H9 (cell line): ENCODE results near the gene SLC6A8. TPM values are rescaled to one million over a fixed set of nuclear protein-coding genes. Genes with fewer than 3 reads are reported as not detected.

Experiments
- DNase-seq: peaks from one replicate; pipeline ENCODE4 v3.0.0-alpha.2; 2017
- H2AFZ ChIP-seq: one replicate; pipeline ENCODE4 v1.6.1; 2013; ENCODE audit warnings: mild to moderate bottlenecking, low read length, control low read depth, moderate library complexity
- H2AK5ac ChIP-seq: 2 replicates; pipeline ENCODE4 v1.6.1; 2013; ENCODE audit warnings: low read length, control low read depth, mixed read lengths; ENCODE audit not compliant: insufficient read length
- H2BK120ac ChIP-seq: one replicate; pipeline ENCODE4 v1.6.1; 2013; ENCODE audit warnings: low read depth, mild to moderate bottlenecking, low read length, control low read depth, inconsistent platforms; ENCODE audit not compliant: poor library complexity, severe bottlenecking
- H2BK12ac ChIP-seq: 2 replicates; pipeline ENCODE4 v1.6.1; 2013; ENCODE audit warnings: low read length, control low read depth, mixed read lengths, low read depth; ENCODE audit not compliant: insufficient read length
- H2BK15ac ChIP-seq: 2 replicates; pipeline ENCODE4 v1.6.1; 2013; ENCODE audit warnings: low read depth, low read length, control low read depth
- H2BK20ac ChIP-seq: one replicate; pipeline ENCODE4 v1.6.1; 2013; ENCODE audit warnings: low read depth, mild to moderate bottlenecking, low read length, control low read depth, inconsistent platforms; ENCODE audit not compliant: poor library complexity, severe bottlenecking
- H2BK5ac ChIP-seq: 2 replicates; pipeline ENCODE4 v1.6.1; 2013; ENCODE audit warnings: low read length, control low read depth, mixed read lengths; ENCODE audit not compliant: insufficient read length
- H3K14ac ChIP-seq: 2 replicates; pipeline ENCODE4 v1.6.1; 2013; ENCODE audit warnings: low read length, control low read depth; ENCODE audit not compliant: insufficient read depth
- H3K18ac ChIP-seq: 2 replicates; pipeline ENCODE4 v1.6.1; 2013; ENCODE audit warnings: low read depth, mild to moderate bottlenecking, mixed read lengths, low read length, control low read depth; ENCODE audit not compliant: insufficient read length
- H3K23ac ChIP-seq: 2 replicates; pipeline ENCODE4 v1.6.1; 2013; ENCODE audit warnings: low read length, control low read depth, mixed read lengths, low read depth; ENCODE audit not compliant: insufficient read length
- H3K23me2 ChIP-seq: 2 replicates; pipeline ENCODE4 v1.6.1; 2013; ENCODE audit warnings: low read depth, mild to moderate bottlenecking, mixed read lengths, low read length, control low read depth; ENCODE audit not compliant: insufficient read length, poor library complexity, severe bottlenecking
- H3K27ac ChIP-seq: 2 replicates; pipeline ENCODE4 v1.5.1; 2013; ENCODE audit warnings: low read length, control low read depth, mixed read lengths, low read depth; ENCODE audit not compliant: insufficient read length
- H3K27me3 ChIP-seq: 2 replicates; pipeline ENCODE4 v1.6.1; 2013; ENCODE audit warnings: low read length, control low read depth, inconsistent platforms; ENCODE audit not compliant: insufficient read depth
- H3K4ac ChIP-seq: 2 replicates; pipeline ENCODE4 v1.6.1; 2013; ENCODE audit warnings: low read depth, mild to moderate bottlenecking, control low read depth, inconsistent platforms, low read length, moderate library complexity
- H3K4me1 ChIP-seq: 2 replicates; pipeline ENCODE4 v1.6.1; 2013; ENCODE audit warnings: low read length, control low read depth, inconsistent platforms; ENCODE audit not compliant: insufficient read depth
- H3K4me2 ChIP-seq: 2 replicates; pipeline ENCODE4 v1.6.1; 2013; ENCODE audit warnings: low read length, control low read depth, mixed read lengths; ENCODE audit not compliant: insufficient read length, insufficient read depth
- H3K56ac ChIP-seq: 2 replicates; pipeline ENCODE4 v1.6.1; 2013; ENCODE audit warnings: low read depth, mild to moderate bottlenecking, mixed read lengths, low read length, control low read depth; ENCODE audit not compliant: insufficient read length
- H3K79me1 ChIP-seq: 2 replicates; pipeline ENCODE4 v1.6.1; 2013; ENCODE audit warnings: low read depth, mild to moderate bottlenecking, moderate library complexity, low read length, control low read depth, inconsistent platforms; ENCODE audit not compliant: insufficient read depth, poor library complexity, severe bottlenecking
- H3K79me2 ChIP-seq: 2 replicates; pipeline ENCODE4 v1.6.1; 2013; ENCODE audit warnings: low read length, control low read depth, inconsistent platforms; ENCODE audit not compliant: insufficient read depth
- H3K9ac ChIP-seq: 2 replicates; pipeline ENCODE4 v1.6.1; 2013; ENCODE audit warnings: low read length, control low read depth, mixed read lengths; ENCODE audit not compliant: insufficient read length; ENCODE audit errors: extremely low read depth
- H3K9me3 ChIP-seq: one replicate; pipeline ENCODE4 v1.6.1; 2013; ENCODE audit warnings: low read depth, low read length, inconsistent platforms; ENCODE audit not compliant: control insufficient read depth
- H3T11ph ChIP-seq: one replicate; pipeline ENCODE4 v1.6.1; 2013; ENCODE audit warnings: mild to moderate bottlenecking, low read length, control low read depth, inconsistent platforms
- H4K20me1 ChIP-seq: one replicate; pipeline ENCODE4 v1.6.1; 2013; ENCODE audit not compliant: control insufficient read depth, insufficient read length, insufficient read depth
- H4K5ac ChIP-seq: 2 replicates; pipeline ENCODE4 v1.6.1; 2013; ENCODE audit warnings: low read depth, mild to moderate bottlenecking, mixed read lengths, low read length, control low read depth; ENCODE audit not compliant: insufficient read length
- H4K8ac ChIP-seq: replicated peaks from 2 replicates; pipeline ENCODE4 v1.6.1; 2013; ENCODE audit warnings: low read length, control low read depth, mixed read lengths, low read depth; ENCODE audit not compliant: insufficient read length
- H4K91ac ChIP-seq: 2 replicates; pipeline ENCODE4 v1.6.1; 2013; ENCODE audit warnings: low read depth, mild to moderate bottlenecking, moderate library complexity, mixed read lengths, low read length, control low read depth; ENCODE audit not compliant: insufficient read length
- H3K27ac Mint-ChIP-seq, 3 experiments: 2 replicates in 2 of 3; 3 replicates in 1 of 3; pipeline ENCODE4 v1.8.0; 2020 to 2021; ENCODE audit warnings: mixed read lengths in 3 of 3, mild to moderate bottlenecking in 1 of 3, moderate library complexity in 1 of 3
- H3K27me3 Mint-ChIP-seq: 2 replicates; pipeline ENCODE4 v1.8.0; 2021; ENCODE audit warnings: low read depth, mild to moderate bottlenecking, moderate library complexity, mixed read lengths
- H3K36me3 Mint-ChIP-seq, 3 experiments: 2 replicates in 2 of 3; 3 replicates in 1 of 3; pipeline ENCODE4 v1.8.0; 2020 to 2021; ENCODE audit warnings: low read depth in 3 of 3, mixed read lengths in 3 of 3; ENCODE audit not compliant: insufficient read depth in 1 of 3
- H3K4me1 Mint-ChIP-seq, 2 experiments: 2 replicates each; pipeline ENCODE4 v1.8.0; 2020; ENCODE audit warnings: mixed read lengths in 2 of 2
- H3K4me3 Mint-ChIP-seq, 2 experiments: 2 replicates in 1 of 2; 3 replicates in 1 of 2; pipeline ENCODE4 v1.8.0; 2020 to 2021; ENCODE audit warnings: mild to moderate bottlenecking in 2 of 2, mixed read lengths in 2 of 2, moderate library complexity in 1 of 2
- H3K9me3 Mint-ChIP-seq, 2 experiments: 2 replicates in 1 of 2; 3 replicates in 1 of 2; pipeline ENCODE4 v1.8.0; 2020; ENCODE audit warnings: mild to moderate bottlenecking in 2 of 2, mixed read lengths in 2 of 2, moderate library complexity in 1 of 2
- CTCF ChIP-seq: fragments of 200-600 bp; sonication (generic); conservative IDR thresholded peaks from 3 replicates; pipeline ENCODE4 v1.8.0; 2021; ENCODE audit warnings: antibody characterized with exemption, mild to moderate bottlenecking
- WGBS: extraction: QIAGEN DNeasy Blood & Tissue Kit; methylation state at CpG from one replicate; pipeline ENCODE4 v1.1.7; 2013; ENCODE audit warnings: missing lambda C conversion rate, low lambda C conversion rate, mixed read lengths; ENCODE audit not compliant: insufficient read length; ENCODE audit errors: extremely low coverage; 5-methylcytosine and 5-hydroxymethylcytosine counted together
- total RNA-seq: library from RNA; stranded (reverse); gene quantifications from 2 replicates; pipeline ENCODE4 v1.2.1, GENCODE V29; 2021

Gene SLC6A8
- total RNA-seq, 1 experiment from 2014 or later = 229 TPM

- H3K4me3 Mint-ChIP-seq = no peak overlapping the region
- no peak overlapping the region for H4K91ac ChIP-seq
- no peak overlapping the region for H4K8ac ChIP-seq
- H3K27ac ChIP-seq = no peak overlapping the region
- no peaks in the 10 kb centered on the region for H3K79me2 ChIP-seq
- no peak overlapping the region for H2BK15ac ChIP-seq
- H3K9ac ChIP-seq = no peak overlapping the region
- peaks cover 5% of the 10 kb centered on the region for H3K9me3 ChIP-seq
- no peak overlapping the region for H4K5ac ChIP-seq
- no peak overlapping the region for H3T11ph ChIP-seq
- H3K9me3 Mint-ChIP-seq = peaks cover 57 to 75% of the 10 kb centered on the region in 2 experiments
- H2AK5ac ChIP-seq = no peak overlapping the region
- H3K4me1 Mint-ChIP-seq = peaks cover under 1 to 7% of the 10 kb centered on the region in 2 experiments; a peak in 3 of 4 replicates
- no peaks in the 10 kb centered on the region for H4K20me1 ChIP-seq
- H3K4me1 ChIP-seq = no peaks in the 10 kb centered on the region
- no peak overlapping the region for H3K27ac Mint-ChIP-seq
- H3K4ac ChIP-seq = no peak overlapping the region
- H3K27me3 ChIP-seq = no peaks in the 10 kb centered on the region
- no peak overlapping the region for H2BK12ac ChIP-seq
- no peak overlapping the region for H3K23ac ChIP-seq
- H3K4me2 ChIP-seq = no peak overlapping the region
- no peak overlapping the region for H2BK5ac ChIP-seq
- peaks cover 7% of the 10 kb centered on the region for H3K23me2 ChIP-seq
- H3K56ac ChIP-seq = no peak overlapping the region
- no peak overlapping the region for H2BK120ac ChIP-seq
- H3K27me3 Mint-ChIP-seq = peaks cover 3% of the 10 kb centered on the region; the same call in 1 of the 2 replicates
- H3K36me3 Mint-ChIP-seq = peaks cover 4 to 15% (median 8%) of the 10 kb centered on the region in 3 experiments; a peak in 5 of 7 replicates
- no peak overlapping the region for H3K18ac ChIP-seq
- H3K79me1 ChIP-seq = no peaks in the 10 kb centered on the region
- DNase-seq = no peak
- no CpG with 5 or more reads among the region's 16 CpGs for WGBS
- no peak overlapping the region for H2AFZ ChIP-seq
- H2BK20ac ChIP-seq = no peak overlapping the region
- H3K14ac ChIP-seq = no peak overlapping the region
- no peak for TF ChIP-seq CTCF
Measured at GRCh38 chrX:153740631-153741222, 53.0 kb downstream of the SLC6A8 start.
